PC-3 (cell line): ENCODE measurements around the gene IGF1. TPM values are rescaled to one million over a fixed set of nuclear protein-coding genes. Genes with fewer than 3 reads are reported as not detected.
A peak's percentile ranks its signal among the peaks of the same experiment; 100 is the strongest.

Experiments used
- ATAC-seq: fragments of 200-7000 bp; cut with Tn5 transposase; 2 replicates; pipeline ENCODE4 v1.9.1; 2020; ENCODE audit warnings: mild to moderate bottlenecking, moderate library complexity
- BruUV-seq: library from RNA; stranded (reverse); fragments of 400-500 nt; replicated peaks from 2 replicates; lab custom pipeline; 2021; lab: Mats Ljungman, UMichigan
- CTCF ChIA-PET: fragments of 300-600 bp; sonication (Branson Sonifier 250); formaldehyde crosslinking; loops from one replicate; lab custom pipeline; 2022; ENCODE audit warnings: antibody characterized with exemption; lab: Charles Lee
- POLR2A ChIA-PET: fragments of 300-600 bp; sonication (Branson Sonifier 250); formaldehyde crosslinking; loops from one replicate; lab custom pipeline; 2022; ENCODE audit warnings: antibody characterized with exemption; ENCODE audit not compliant: unreplicated experiment; lab: Charles Lee
- DNase-seq: peaks from one replicate; pipeline ENCODE4 v3.0.0-alpha.2; 2015
- H2AFZ ChIP-seq: fragments of 300-600 bp; sonication (generic); 2 replicates; pipeline ENCODE4 v1.6.0; 2016; ENCODE audit warnings: antibody characterized with exemption, low read length
- H3F3A ChIP-seq: fragments of 300-600 bp; sonication (generic); one replicate; pipeline ENCODE4 v1.6.0; 2017; ENCODE audit warnings: antibody characterized with exemption, low read length, control low read depth, mild to moderate bottlenecking; ENCODE audit not compliant: unreplicated experiment
- H3K27ac ChIP-seq: fragments of 300-600 bp; sonication (generic); 2 replicates; pipeline ENCODE4 v1.5.1; 2016; ENCODE audit warnings: mild to moderate bottlenecking, low read length
- H3K27me3 ChIP-seq: fragments of 300-600 bp; sonication (generic); 2 replicates; pipeline ENCODE4 v1.6.1; 2016; ENCODE audit warnings: low read length, mixed read lengths
- H3K36me3 ChIP-seq: fragments of 300-600 bp; sonication (generic); 2 replicates; pipeline ENCODE4 v1.6.1; 2016; ENCODE audit warnings: low read depth, mixed run types, low read length, mixed read lengths
- H3K4me1 ChIP-seq: fragments of 300-600 bp; sonication (generic); 2 replicates; pipeline ENCODE4 v1.5.1; 2016; ENCODE audit warnings: low read length; ENCODE audit not compliant: insufficient read depth
- H3K4me2 ChIP-seq: fragments of 300-600 bp; sonication (generic); 2 replicates; pipeline ENCODE4 v1.6.0; 2016; ENCODE audit warnings: low read length
- H3K4me3 ChIP-seq: fragments of 300-600 bp; sonication (generic); 2 replicates; pipeline ENCODE4 v1.5.1; 2016; ENCODE audit warnings: mild to moderate bottlenecking, low read length, mixed read lengths
- H3K79me2 ChIP-seq: fragments of 300-600 bp; sonication (generic); 2 replicates; pipeline ENCODE4 v1.6.1; 2017; ENCODE audit warnings: low read length, mixed read lengths
- H3K9ac ChIP-seq: fragments of 300-600 bp; sonication (generic); 2 replicates; pipeline ENCODE4 v1.6.0; 2016; ENCODE audit warnings: mild to moderate bottlenecking, low read length
- H3K9me2 ChIP-seq: fragments of 300-600 bp; sonication (generic); replicated peaks from 2 replicates; pipeline ENCODE4 v1.6.1; 2016; ENCODE audit warnings: mixed run types, low read length, mixed read lengths
- H3K9me3 ChIP-seq: fragments of 300-600 bp; sonication (generic); 2 replicates; pipeline ENCODE4 v1.6.1; 2016; ENCODE audit warnings: low read length, mixed read lengths
- H4K20me1 ChIP-seq: fragments of 300-600 bp; sonication (generic); 2 replicates; pipeline ENCODE4 v1.6.1; 2016; ENCODE audit warnings: low read length, mixed read lengths
- EZH2 ChIP-seq: fragments of 300-600 bp; sonication (generic); IDR thresholded peaks from one replicate; pipeline ENCODE4 v1.6.1; 2017; ENCODE audit warnings: antibody characterized with exemption, mild to moderate bottlenecking, low read length; ENCODE audit not compliant: unreplicated experiment
- EZH2phosphoT487 ChIP-seq: fragments of 300-600 bp; sonication (generic); IDR thresholded peaks from 2 replicates; pipeline ENCODE4 v1.6.1; 2018; ENCODE audit warnings: mild to moderate bottlenecking, antibody characterized with exemption, low read length, borderline replicate concordance
- intact Hi-C: fragments of 100-400 bp; cut with micrococcal nuclease; formaldehyde crosslinking; loops from 2 replicates; pipeline ENCODE4 v1.9.0; 2023
- total RNA-seq: library from RNA; depleted of rRNA; stranded (reverse); fragments of >200 nt; gene quantifications from 2 replicates; pipeline ENCODE4 v1.2.3, GENCODE V29; 2014
- TF ChIP-seq, protein P1 (sequence below): fragments of 300-600 bp; sonication (generic); conservative IDR thresholded peaks from 2 replicates; pipeline ENCODE4 v1.5.1; 2017; ENCODE audit warnings: antibody characterized with exemption, low read depth, mild to moderate bottlenecking, low read length

Gene IGF1
- total RNA-seq, 1 experiment from 2014 or later: not detected

DNA sequence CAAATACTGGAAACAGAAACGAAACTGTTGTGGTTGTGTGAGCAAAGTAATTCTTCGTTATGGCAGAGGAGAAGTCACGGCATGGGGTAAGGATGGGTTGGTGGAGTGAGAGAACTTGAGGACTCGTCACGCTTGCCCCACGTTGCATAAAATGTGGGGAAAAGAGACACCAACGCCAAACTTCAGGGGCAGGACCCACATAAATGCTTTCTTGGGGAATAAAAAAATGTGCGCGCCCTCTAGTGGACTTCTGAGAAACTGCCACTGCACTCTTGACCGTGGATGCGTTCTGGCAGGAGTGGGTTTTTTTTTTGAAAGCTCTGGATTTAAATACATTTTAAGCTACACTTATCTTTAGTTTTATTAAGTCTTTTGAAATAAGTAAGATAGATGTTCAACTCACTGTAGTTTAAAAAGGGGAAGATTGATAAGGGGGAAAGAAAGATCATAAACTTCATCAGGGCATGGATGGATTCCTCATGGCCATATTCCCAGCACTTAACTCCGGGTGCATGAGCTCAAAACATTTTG, 4.1 kb upstream of the IGF1 start:
- H3F3A ChIP-seq: no peaks in the 10 kb centered on the region
- no peak overlapping the region for H3K27ac ChIP-seq
- H3K27me3 ChIP-seq: 0 out of 2 replicates have a peak, but pooled peaks cover 2% of the 10 kb centered on the region
- intact Hi-C loops: loop anchor here (1.0 to 10.0 kb wide), 5 partner anchors 314 to 1063 kb away; no protein-coding TSS in a partner anchor
- ChIA-PET CTCF (interaction anchor here (0.6 to 1.0 kb wide), 5 partner anchors 204 to 1601 kb away, joined by 3 to 6 read pairs (median 4); no protein-coding TSS in a partner anchor), POLR2A (interaction anchor here (0.6 kb wide), 1 partner anchor 340 kb away, joined by 4 read pairs; no protein-coding TSS in a partner anchor)
- TF ChIP-seq, protein P1, sequence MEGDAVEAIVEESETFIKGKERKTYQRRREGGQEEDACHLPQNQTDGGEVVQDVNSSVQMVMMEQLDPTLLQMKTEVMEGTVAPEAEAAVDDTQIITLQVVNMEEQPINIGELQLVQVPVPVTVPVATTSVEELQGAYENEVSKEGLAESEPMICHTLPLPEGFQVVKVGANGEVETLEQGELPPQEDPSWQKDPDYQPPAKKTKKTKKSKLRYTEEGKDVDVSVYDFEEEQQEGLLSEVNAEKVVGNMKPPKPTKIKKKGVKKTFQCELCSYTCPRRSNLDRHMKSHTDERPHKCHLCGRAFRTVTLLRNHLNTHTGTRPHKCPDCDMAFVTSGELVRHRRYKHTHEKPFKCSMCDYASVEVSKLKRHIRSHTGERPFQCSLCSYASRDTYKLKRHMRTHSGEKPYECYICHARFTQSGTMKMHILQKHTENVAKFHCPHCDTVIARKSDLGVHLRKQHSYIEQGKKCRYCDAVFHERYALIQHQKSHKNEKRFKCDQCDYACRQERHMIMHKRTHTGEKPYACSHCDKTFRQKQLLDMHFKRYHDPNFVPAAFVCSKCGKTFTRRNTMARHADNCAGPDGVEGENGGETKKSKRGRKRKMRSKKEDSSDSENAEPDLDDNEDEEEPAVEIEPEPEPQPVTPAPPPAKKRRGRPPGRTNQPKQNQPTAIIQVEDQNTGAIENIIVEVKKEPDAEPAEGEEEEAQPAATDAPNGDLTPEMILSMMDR: peak; percentile 96
- TF ChIP-seq EZH2phosphoT487 (no peak), EZH2 (no peak)
- H2AFZ ChIP-seq: peak overlapping the region; percentile 78
- H3K4me1 ChIP-seq: no peaks in the 10 kb centered on the region
- H3K79me2 ChIP-seq: no peaks in the 10 kb centered on the region
- ATAC-seq (peak; percentile 49; the same call in 1 of the 2 replicates), DNase-seq (peak; percentile 68)
- BruUV-seq: no TSS peak
- no peaks in the 10 kb centered on the region for H3K9me3 ChIP-seq
- H3K4me2 ChIP-seq: peak overlapping the region; percentile 75
- no peaks in the 10 kb centered on the region for H3K9me2 ChIP-seq
- no peak overlapping the region for H3K9ac ChIP-seq
- no peaks in the 10 kb centered on the region for H3K36me3 ChIP-seq
- no peaks in the 10 kb centered on the region for H4K20me1 ChIP-seq
- H3K4me3 ChIP-seq: peak overlapping the region; percentile 52

DNA sequence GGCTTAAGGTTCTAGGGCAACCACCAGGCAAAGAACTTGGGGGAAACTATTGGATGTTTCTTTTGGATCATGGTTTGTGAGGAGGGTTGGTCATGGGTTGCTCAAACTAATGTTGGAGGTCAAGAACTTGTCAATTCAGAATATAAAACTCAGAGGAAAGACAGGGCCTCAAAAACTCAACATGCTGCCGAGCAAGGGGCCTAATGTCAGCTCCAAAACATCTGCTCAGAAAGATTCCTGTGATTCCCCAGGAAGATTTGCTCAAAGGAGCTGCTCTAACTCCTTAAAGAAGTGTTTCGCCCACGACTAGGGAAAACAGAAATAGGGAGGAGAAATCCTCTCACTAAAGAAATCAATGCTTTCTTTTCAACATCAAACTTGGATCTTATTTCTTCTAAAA, 3.7 kb upstream of the IGF1 start:
- Histone ChIP-seq H3K4me3 (peak overlapping the region; percentile 52), H3K9ac (no peak overlapping the region), H3K79me2 (no peaks in the 10 kb centered on the region), H3K9me3 (no peaks in the 10 kb centered on the region), H3K36me3 (no peaks in the 10 kb centered on the region), H3K4me2 (peak overlapping the region; percentile 75), H4K20me1 (no peaks in the 10 kb centered on the region), H3K27ac (no peak overlapping the region), H3K4me1 (no peaks in the 10 kb centered on the region), H3K27me3 (0 out of 2 replicates have a peak, but pooled peaks cover 3% of the 10 kb centered on the region), H3K9me2 (no peaks in the 10 kb centered on the region), H3F3A (no peaks in the 10 kb centered on the region), H2AFZ (peak overlapping the region; percentile 78)
- POLR2A ChIA-PET: no interaction called here
- intact Hi-C loops: loop anchor here (1.0 to 10.0 kb wide), 5 partner anchors 314 to 1063 kb away; no protein-coding TSS in a partner anchor
- no TSS peak for BruUV-seq
- ATAC-seq (no peak), DNase-seq (no peak)
- CTCF ChIA-PET: interaction anchor here (1.0 kb wide), 1 partner anchor 388 kb away, joined by 4 read pairs; no protein-coding TSS in a partner anchor
- no peak for TF ChIP-seq EZH2
- no peak for TF ChIP-seq EZH2phosphoT487
- TF ChIP-seq, protein P1: no peak

DNA sequence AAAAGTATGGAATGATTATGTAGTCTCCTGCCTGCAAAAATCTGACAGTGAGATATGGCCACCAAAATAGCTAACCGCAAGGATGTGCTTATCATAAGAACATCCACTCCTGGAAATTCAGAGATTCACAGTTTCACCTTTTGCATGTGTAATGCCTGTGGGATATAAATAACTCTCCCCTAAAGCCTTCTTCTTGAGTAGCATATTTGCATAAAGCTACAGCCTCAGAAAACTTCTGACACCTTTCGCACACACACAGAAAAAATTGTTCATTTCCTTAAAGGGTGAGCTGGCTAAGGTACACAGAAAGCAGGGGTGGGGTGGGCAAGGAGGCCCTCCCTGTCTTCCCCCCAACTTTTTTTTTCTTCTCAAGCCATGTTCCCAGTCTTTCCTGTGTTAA, 3.1 kb upstream of the IGF1 start:
- CTCF ChIA-PET: no interaction called here
- Histone ChIP-seq H3K27ac (no peak overlapping the region), H3K79me2 (no peaks in the 10 kb centered on the region), H3K4me3 (no peak overlapping the region), H3K27me3 (0 out of 2 replicates have a peak, but pooled peaks cover 3% of the 10 kb centered on the region), H2AFZ (no peak overlapping the region), H3K9me2 (no peaks in the 10 kb centered on the region), H3K9ac (no peak overlapping the region), H4K20me1 (no peaks in the 10 kb centered on the region), H3F3A (no peaks in the 10 kb centered on the region), H3K4me2 (no peak overlapping the region), H3K36me3 (no peaks in the 10 kb centered on the region), H3K4me1 (no peaks in the 10 kb centered on the region), H3K9me3 (no peaks in the 10 kb centered on the region)
- DNase-seq (no peak), ATAC-seq (no peak)
- POLR2A ChIA-PET: no interaction called here
- BruUV-seq: no TSS peak
- TF ChIP-seq EZH2 (no peak), EZH2phosphoT487 (no peak)
- TF ChIP-seq, protein P1: no peak
- intact Hi-C loops: loop anchor here (5.0 to 10.0 kb wide), 2 partner anchors 709 to 1064 kb away; no protein-coding TSS in a partner anchor
